Ramos (cell line): Measurements from ENCODE around the gene ANKRD33B.
"Not testable (repeated sequence)": the region's sequence is repeated elsewhere in the genome, so short reads cannot be mapped to it uniquely, and the experiment has no call there.

ENCODE experiments used
- in situ Hi-C: fragments of 300-500 bp; cut with MboI; formaldehyde crosslinking; loops from one replicate; pipeline ENCODE4 v1.14.3; 2022; ENCODE audit warnings: low sequenced_read_pairs; ENCODE audit not compliant: unreplicated experiment

Gene ANKRD33B

DNA sequence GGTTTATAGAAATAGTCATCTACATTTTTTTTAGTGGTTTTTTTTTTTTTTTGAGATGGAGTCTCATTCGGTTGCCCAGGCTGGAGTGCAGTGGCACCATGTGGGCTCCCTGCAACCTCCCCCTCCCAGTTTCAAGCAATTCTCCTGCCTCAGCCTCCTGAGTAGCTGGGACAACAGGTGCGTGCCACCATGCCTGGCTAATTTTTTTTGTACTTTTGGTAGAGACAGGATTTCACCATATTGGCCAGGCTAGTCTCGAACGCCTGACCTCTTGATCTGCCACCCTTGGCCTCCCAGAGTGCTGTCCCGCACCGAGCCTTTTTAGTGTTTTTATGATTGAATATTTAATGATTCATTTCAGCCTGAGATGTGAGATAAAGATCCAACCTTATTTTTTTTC is 27.3 kb downstream of the ANKRD33B start:
- in situ Hi-C loops = no loop called here

DNA sequence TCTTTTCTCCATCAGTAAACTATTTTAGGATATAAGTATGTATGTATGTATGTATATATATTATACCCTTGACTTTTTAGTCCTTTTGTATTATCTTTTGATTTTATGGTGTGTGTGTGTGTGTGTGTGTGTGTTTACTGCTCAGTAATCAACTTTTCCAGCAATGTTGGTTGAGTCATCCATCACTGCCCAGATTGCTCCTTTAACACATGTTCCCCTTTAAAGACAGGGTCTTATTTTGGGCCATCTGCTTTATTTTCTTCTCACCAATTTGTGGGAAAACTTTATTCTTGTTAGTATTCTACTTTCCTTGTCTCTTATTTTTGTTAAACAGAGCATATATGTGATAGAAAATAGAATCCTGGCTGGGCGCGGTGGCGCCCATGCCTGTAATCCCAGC is 28.1 kb downstream of the ANKRD33B start:
- in situ Hi-C loops = no loop called here

DNA sequence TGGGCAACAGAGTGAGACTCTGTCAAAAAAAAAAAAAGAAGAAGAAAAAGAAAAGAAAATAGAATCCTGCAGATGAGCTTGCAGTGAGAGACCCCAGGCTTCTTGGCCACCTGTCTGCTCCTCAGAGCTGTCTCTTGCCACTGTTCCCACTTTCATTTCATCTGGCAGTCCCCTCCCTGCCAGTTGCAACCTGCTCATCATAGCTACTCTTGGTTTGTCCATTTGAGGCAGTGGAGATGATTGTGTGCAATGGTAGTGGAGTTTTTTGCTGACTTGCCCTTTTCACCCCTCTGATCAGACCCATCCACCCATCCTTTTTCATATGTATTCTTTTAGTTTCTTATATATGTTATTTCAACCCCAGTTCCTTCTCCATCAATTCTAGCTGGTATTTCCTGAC is 28.7 kb downstream of the ANKRD33B start:
- in situ Hi-C loops = no loop called here

DNA sequence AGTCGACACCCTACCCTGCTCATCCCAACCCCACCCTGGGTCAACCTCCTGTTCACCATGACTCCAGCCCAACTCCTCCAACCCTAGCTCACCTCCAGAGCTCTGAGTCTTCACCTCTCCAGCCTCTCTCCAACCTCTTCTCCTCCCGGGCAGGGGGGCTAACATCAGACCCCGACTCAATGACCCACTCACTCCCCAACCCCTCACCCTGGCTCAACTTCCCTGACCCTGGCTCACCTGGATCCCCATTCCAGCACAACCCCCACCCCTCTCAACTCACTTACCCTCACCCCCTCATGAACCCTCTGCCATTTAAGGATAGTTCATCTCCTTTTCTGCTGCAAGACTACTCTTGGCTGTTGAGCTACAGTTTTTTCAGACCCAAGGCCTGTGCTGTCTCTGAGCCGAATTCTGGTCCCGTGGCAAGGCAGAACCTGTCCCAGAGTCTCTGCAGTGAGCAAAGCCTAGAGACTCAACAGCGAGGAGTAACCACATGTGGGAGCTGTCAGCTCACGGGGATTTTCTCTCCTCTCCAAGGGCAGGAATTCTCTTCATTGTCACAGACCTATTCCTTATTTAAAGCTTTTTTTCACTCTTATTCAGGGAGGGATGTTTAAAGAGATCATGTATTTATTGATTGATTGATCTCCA is 29.8 kb downstream of the ANKRD33B start:
- in situ Hi-C loops = no loop called here

DNA sequence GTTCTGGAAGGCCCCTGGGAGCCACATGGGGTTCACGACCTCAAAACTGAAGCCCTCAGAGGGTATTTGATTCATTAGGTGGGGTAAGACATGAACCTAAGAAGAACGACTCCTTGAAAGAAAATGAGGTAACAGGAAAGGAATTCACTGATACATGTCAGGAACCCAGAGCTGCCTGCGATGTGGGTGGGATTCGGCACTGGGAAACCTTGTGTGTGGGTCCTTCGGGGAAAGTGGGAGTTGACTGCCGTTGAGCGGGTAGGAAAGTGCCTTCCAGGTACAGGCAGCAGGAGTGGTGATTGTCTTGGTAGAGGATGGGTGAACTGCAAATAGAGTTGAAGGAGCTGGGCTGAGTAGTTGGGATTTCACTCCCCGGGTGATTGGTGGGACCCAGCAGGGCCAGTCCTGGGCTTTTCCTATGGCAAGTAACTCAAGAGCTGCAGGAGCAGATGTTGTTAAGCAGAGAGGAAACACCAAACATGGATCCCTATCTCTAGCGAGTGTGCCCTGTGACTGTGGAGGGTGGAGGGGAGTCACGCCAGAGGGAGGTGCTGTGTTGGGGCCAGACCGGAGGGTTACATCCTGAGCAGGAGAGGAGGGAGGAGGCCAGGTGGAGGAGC is 30.8 kb downstream of the ANKRD33B start:
- in situ Hi-C loops = no loop called here

DNA sequence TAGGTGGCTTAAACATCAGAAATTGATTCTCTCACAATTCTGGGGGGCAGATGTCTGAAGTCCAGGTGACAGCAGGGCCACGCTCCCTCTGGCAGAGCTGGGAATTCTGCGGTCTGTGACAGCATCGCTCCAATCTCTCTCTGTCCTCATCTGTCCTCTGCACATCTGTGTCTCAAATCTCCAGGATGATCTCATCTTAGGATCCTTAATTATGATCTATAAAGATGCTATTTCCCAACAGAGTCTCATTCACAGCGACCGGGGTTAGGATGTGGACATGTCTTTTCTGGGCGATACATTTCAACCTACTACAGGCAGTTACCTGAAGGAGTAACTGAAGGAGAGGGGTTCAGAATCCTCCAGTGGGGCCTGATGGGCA is 31.4 kb downstream of the ANKRD33B start:
- in situ Hi-C loops = no loop called here

DNA sequence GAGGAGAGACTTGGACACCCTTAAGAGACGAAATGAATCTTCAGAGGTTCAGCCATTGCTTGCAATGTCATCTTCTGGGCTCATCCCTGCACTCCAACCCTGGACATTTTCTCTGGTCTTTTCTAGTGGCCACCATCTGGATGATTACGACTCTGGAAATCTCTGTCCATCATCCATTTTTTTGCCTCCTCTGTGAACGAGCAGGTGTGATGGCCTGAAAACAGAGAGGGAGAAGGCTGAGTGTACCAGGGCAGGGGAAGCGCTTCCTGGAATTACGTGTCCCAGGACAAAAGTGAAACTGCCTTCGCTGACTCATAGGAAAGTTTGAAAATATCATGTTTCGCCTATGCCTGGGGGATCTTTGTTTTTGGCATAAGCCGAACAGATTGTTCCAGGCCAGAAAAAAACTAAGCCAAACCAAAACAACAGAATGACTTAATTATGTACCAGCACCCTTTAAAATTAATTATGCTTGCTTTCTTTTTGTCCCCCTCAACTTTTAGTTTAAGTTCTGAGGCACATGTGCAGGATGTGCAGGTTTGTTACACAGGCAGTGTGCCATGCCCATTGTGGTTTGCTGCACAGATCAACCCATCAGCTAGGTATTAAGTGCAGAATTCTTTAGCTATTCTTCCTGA is 31.9 kb downstream of the ANKRD33B start:
- in situ Hi-C loops = no loop called here

DNA sequence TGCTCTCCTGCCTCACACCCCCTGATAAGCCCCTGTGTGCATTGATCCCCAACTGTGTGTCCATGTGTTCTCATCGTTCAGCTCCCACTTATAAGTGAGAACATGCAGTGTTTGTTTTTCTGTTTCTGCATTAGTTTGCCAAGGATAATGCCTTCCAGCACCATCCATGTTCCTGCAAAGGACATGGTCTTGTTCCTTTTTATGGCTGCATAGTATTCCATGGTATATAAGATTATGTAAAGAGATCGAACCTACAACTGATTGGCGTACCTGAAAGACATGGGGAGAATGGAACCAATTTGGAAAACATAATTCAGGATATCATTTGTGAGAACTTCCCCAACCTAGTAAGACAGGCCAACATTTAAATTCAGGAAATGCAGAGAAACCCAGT is 32.4 kb downstream of the ANKRD33B start:
- in situ Hi-C loops = no loop called here

DNA sequence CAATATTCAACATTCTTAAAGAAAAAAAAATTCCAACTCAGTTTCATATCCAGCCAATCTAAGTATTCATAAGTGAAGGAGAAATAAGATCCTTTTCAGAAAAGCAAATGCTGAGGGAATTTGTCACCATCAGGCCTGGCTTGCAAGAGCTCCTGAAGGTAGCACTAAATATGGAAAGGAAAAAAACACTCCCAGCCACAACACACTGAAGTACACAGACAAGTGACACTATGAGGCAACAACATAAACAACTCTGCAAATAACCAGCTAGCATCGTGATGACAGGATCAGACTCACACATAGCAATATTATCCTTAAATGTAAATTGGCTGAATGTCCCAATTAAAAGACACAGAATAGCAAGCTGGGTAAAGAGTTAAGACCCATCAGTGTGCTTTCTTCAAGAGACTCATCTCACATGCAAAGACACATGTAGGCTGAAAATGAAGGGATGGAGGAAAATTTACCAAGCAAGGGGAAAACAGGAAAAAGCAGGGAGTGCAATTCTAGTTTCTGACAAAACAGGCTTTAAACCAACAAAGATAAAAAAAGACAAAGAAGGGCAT is 33.1 kb downstream of the ANKRD33B start:
- in situ Hi-C loops = no loop called here

DNA sequence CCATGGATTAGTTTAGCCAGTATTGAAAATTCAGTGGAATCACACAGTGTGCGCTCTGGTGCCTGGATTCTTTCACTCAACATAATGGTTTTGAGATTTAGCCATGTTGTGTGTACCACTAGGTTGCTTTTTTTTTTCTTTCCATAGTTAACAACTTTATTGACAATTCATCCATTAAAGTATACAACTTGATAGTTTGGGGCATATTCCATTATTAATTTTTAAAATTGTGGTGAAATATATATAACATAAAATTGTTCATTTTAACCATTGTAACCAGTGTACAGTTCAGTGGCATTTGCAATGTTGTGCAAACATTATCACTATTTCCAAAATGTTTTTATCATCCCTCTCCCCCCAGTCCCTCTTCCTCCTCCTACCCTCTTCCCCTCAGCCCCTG is 35.2 kb downstream of the ANKRD33B start:
- in situ Hi-C loops = no loop called here

DNA sequence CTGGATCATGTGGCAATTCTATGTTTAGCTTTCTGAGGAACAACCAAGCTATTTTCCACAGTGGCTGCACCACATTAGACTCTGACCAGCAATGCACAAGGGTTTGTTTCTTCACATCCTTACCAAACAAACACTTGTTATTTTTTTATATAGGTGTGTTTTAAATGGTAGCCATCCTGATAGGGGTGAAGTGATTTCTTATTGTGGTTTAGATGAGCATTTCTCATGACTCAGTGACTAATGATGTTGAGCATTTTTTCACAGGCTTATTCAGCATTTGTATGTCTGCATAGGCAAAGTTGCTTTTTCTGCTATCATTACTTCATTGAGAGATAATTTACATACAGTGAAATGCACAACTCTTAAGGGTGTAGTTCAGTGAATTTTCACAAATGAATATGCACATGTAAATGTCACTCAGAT is 36.0 kb downstream of the ANKRD33B start:
- in situ Hi-C loops = no loop called here

DNA sequence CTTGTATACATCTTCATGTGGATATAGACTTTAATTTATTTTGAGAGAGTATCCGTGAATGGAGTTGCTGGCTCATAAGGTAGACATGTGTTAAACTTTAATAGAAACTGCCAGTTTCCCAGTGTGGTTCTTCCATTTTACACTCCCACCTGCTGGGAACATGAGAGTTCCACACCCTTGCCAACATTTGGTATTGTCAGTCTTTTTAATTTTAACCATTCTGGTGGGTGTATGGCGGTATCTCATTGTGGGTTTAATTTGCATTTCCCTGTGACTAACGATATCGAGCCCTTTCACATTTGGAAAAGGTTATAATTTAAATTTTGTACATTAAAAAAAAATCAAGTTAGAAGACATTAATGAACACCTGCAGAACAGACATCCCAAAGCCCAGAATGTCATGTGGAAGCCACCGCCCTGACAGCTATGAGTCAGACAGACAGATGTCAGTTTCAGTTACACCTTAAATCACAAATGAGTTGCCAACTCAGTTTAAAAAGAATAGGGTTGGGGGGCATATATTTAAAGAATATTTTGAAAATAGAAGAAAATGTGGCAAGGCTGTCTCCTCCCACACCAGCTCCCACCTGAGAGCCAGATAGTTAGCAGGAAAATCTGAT is 36.9 kb downstream of the ANKRD33B start:
- in situ Hi-C loops = no loop called here

DNA sequence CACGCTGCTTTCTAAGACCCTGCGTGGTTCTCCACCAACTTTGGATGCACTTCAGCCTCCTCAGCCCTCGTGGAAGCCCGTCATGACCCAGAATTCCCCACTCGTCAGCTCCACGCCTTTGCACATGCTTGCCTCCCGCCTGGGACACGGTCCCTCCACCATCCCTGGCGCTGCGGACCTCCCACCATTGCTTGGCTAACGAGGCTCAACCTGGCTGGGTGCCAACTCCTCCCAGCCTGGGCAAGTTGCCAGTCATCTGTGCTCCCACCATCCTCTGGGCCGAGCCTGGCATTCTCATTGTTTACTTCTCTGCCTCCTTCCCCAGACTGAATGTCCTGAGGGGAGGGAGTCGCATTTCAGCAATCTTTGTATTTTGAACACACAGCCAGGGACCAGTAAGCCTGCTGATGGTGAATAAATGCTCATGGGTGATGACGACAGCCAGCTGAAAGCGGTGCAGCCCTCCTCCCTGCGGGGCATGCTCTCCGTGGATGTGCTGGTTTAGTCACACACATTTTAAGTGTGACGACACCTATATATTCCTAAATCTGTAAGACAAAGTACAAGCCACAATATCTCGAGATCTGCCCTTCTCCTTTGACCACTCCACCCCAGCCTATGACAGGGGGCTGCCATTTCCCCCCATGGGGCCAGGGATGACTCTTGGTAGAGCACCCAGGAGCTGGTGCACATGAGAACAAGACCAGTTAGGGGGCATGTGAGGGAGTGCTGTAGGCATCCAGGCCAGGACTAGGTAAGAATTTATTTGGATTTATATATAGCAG is 37.6 kb downstream of the ANKRD33B start:
- in situ Hi-C loops = no loop called here

DNA sequence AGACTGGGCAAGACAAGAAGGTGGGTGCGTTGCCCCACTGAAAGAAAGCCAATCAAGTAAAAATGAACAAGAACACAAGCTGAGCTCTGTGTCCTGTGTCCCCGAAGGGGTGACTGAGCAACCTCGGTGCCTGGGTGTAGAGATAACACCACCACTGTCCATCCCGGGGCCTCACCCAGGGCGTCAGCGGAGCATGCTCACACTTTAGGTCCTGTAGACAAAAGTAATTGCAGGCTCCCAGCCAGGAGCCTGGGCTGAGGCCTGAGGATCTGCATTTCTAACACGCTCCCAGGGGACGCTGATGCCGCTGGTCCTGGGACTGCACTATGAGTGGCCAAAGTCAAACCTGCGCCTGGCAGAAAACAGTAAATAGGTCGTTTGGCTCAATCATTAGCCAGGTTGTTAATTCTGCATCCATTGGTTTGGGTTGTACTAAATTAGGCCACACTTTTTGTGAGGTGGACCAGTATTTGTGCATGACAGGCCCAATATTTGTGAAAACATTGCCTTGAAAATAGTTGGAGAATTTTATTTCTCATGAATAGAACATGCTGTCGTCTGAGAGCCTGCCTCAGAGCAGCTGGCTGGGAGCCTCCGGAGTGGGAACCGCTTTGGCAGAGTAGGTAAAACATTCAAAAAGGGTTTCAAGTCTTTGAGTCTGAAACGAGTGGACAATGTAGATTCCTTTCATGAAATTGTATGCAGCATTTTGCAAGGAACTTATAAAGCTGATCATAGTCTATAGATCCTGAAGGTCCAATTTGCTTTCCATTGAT is 38.3 kb downstream of the ANKRD33B start:
- in situ Hi-C loops = no loop called here

DNA sequence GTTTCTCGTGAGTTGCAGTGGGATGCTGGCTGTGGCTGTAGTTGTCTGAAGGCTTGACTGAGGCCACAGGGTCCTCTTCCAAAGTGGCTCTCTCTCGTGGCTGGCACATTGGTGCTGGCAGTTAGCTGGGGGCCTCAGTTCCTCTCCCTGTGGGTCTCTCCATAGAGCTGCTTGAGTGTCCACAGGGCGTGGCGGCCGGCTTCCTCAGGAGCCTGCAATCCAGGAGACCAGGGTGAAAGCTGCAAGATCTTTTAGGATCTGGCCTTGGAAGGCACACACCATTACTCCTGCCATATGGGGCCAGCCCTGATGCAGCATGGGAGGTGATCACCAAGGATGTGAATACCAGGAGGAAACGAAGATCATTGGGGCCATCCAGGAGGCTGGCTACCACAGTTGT is 41.1 kb downstream of the ANKRD33B start:
- in situ Hi-C loops = no loop called here

DNA sequence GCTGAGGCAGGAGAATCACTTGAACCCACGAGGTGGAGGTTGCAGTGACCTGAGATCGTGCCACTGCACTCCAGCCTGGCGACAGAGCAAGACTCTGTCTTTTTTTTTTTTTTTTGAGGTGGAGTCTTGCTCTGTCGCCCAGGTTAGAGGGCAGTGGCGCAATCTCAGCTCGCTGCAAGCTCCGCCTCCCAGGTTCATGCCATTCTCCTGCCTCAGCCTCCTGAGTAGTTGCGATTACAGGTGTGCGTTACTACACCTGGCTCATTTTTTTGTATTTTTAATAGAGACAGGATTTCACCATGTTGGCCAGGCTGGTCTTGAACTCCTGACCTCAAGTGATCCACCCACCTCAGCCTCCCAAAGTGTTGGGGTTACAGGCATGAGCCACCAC is 42.8 kb downstream of the ANKRD33B start:
- in situ Hi-C loops = not testable (repeated sequence)

DNA sequence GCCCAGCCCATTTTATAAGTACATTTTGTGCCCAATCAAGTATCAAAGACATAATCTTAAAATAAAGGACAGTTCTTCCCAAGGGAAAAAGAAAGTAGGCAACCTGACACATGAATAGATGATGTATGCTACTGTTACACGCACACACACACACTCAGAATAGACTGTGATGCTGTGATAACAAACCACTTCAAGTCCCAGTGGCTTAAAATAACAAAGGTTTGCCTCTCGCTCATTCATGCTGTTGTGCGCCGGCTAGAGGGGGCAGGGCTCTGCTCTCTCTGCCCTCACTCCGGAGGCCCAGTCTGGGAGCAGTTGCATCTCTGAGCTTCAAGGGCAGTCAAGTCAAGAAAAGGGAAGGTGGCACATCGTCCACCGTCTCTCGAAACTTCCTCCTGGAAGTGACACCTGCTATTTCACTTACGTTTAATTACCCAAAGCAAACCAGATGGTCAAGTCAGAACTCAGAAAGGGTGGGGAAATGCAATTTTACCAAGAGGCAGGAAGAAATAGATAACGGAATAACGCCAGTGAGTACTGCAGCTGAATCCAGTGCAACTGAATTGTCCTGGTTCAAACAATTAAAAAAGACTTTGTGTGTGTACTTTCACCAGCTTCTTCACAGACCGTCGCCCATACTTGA is 43.3 kb downstream of the ANKRD33B start:
- in situ Hi-C loops = no loop called here

DNA sequence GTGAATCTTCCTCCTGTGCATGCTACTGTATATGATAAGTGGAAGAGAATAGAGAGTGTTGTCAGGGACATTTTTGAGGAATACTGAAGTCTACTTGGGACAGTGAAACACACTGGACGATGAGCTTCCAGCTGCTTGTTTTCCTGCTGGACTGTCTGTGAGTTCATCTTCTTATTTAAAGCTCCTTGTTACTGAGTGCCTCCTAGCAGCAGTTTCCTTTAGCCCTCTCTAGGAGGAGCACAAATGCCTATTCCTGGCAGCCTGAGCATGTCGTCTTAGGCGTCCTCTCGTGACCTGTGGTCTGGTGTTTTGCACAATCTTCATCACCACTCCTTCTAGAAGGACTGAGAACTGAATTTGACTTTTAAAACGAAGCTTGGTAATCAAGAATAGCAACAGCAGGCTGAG is 43.8 kb downstream of the ANKRD33B start:
- in situ Hi-C loops = no loop called here

DNA sequence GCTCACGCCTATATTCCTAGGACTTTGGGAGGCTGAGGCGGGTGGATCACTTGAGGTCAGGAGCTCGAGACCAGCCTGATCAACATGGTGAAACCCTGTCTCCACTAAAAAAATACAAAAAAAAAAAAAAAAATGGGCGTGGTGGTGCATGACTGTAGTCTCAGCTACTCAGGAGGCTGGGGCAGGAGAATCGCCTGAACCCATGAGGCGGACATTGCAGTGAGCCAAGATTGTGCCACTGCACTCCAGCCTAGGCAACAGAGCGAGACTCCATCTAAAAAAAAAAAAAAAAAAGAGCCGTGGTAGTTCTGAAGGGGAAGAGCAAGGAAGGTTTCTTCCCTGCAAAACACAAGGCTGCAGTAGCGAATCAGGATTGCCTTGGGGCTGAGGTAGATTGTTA is 44.2 kb downstream of the ANKRD33B start:
- in situ Hi-C loops = not testable (repeated sequence)
